ENCODE results near the gene PLXNA4. TPM values are rescaled to one million over a fixed set of nuclear protein-coding genes. Genes with fewer than 3 reads are reported as not detected.

PLXNA4 gene
- total and polyA plus RNA-seq, 2 experiments from 2014 or later: 7.3 to 33.3 TPM

DNA sequence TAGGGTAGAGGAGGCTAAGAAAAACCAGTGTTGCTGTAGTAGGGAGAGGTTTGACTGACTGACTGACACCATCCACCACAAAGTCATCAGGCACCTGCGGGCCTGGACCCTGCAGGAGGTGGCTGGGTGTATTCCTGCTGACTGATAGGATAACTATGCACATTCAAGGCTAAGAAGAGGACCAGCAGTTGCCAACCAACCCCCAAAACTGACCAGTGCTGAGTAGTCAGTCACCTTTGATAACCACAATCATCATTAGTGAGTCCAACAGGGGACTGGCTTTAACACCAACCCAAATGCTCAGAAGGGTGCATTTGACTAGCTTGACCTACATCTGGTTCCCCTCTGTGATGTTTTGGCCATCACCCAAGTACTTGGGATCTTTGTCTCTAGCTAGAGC, 30.5 kb downstream of the PLXNA4 start:
- DNase-seq (ENCODE audit: low read depth in 1 of 2, low spot score in 1 of 2): no peak

DNA sequence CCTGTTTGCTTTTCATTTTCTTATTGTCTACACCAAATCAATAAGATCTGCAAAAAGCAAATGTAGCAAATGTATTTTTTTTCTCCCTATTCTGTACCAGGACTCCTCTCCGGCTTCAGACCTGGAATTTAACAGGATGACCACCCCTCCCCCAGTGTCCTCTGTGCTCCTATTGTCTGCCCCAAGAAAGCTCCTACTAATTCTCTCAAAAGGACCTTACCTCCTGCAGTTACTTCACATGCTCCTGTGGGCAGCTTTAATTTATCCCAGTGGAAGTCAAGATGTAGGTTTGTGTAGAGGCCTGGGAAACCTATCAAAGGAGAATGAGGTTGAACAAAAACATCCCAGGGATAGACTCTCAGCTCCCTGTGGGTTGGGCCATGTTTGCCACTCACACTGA, 31.3 kb downstream of the PLXNA4 start:
- Histone ChIP-seq H3K4me3 (no peak overlapping the region), H3K27ac (no peak overlapping the region), H3K9me3 (ENCODE audit: low read depth) (no peaks in the 10 kb centered on the region), H3K4me1 (ENCODE audit: low read depth) (no peaks in the 10 kb centered on the region), H3K36me3 (no peaks in the 10 kb centered on the region), H3K27me3 (no peaks in the 10 kb centered on the region)
- no peak for DNase-seq (ENCODE audit: low read depth in 1 of 2, low spot score in 1 of 2)
- TF ChIP-seq CTCF (IDR thresholded peaks at IDR 0.05; ENCODE audit: low read depth, low read length): no peak

More for the DNA sequence above, 30.5 kb downstream of the PLXNA4 start:
- H3K36me3 ChIP-seq: no peaks in the 10 kb centered on the region
- H3K27me3 ChIP-seq: no peaks in the 10 kb centered on the region
- H3K4me1 ChIP-seq (ENCODE audit: low read depth): no peaks in the 10 kb centered on the region
- H3K9me3 ChIP-seq (ENCODE audit: low read depth): no peaks in the 10 kb centered on the region
- H3K4me3 ChIP-seq: no peak overlapping the region
- H3K27ac ChIP-seq: no peak overlapping the region
- TF ChIP-seq CTCF (IDR thresholded peaks at IDR 0.05; ENCODE audit: low read depth, low read length): no peak

DNA sequence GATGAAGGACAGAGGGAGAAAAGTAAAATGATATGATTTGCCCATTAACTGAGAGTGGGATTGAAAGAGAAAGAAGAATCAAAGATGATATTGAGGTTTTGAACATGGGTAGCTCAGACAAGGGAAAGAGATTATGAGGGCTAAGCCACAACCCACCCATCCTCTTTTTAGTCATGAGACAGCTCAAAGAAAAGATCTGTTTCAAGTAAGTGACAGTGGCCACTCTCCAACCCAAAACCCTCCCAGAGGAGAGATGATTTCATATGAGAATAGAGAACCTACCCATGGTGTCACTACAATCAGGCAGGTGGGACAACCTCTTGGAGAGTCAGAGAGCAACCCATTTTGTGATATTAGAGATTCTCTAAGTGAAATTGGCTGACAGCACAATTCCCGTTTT, 32.2 kb downstream of the PLXNA4 start:
- H3K4me1 ChIP-seq (ENCODE audit: low read depth): no peaks in the 10 kb centered on the region

DNA sequence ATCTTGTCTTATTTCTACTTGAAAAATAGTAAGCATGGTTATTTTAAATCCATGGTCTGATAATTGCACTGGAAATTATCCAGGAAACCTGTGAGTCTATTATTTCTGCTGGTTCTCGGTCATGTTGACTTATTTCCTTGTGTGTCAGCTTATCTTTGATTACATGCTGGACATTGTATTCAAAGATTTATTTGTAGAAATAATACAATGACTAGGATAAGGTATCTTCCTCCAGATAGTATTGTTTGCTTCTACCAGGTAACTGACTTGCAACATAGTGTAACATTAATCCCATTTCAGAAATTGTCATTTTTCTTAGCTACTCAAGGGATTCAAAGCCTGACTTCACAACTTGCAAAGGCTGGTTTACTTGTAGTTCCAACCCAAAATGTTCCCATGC, 33.4 kb downstream of the PLXNA4 start:
- H3K27me3 ChIP-seq: no peaks in the 10 kb centered on the region
- no peaks in the 10 kb centered on the region for H3K36me3 ChIP-seq
- no peak for DNase-seq (ENCODE audit: low read depth in 1 of 2, low spot score in 1 of 2)
- TF ChIP-seq CTCF (IDR thresholded peaks at IDR 0.05; ENCODE audit: low read depth, low read length): no peak
- H3K9me3 ChIP-seq (ENCODE audit: low read depth): no peaks in the 10 kb centered on the region
- no peak overlapping the region for H3K27ac ChIP-seq
- H3K4me1 ChIP-seq (ENCODE audit: low read depth): peaks cover 1% of the 10 kb centered on the region
- H3K4me3 ChIP-seq: no peak overlapping the region

More for the DNA sequence above, 32.2 kb downstream of the PLXNA4 start:
- DNase-seq (ENCODE audit: low read depth in 1 of 2, low spot score in 1 of 2): no peak
- no peak overlapping the region for H3K4me3 ChIP-seq
- no peaks in the 10 kb centered on the region for H3K36me3 ChIP-seq
- no peak for TF ChIP-seq CTCF (IDR thresholded peaks at IDR 0.05; ENCODE audit: low read depth, low read length)
- no peak overlapping the region for H3K27ac ChIP-seq
- H3K9me3 ChIP-seq (ENCODE audit: low read depth): no peaks in the 10 kb centered on the region
- H3K27me3 ChIP-seq: no peaks in the 10 kb centered on the region

GRCh38 chr7:132541656-132542055, 34.6 kb downstream of the PLXNA4 start:
- no peaks in the 10 kb centered on the region for H3K9me3 ChIP-seq (ENCODE audit: low read depth)
- no peaks in the 10 kb centered on the region for H3K36me3 ChIP-seq
- H3K4me1 ChIP-seq (ENCODE audit: low read depth): peaks cover 11% of the 10 kb centered on the region
- H3K27ac ChIP-seq: no peak overlapping the region
- TF ChIP-seq CTCF (IDR thresholded peaks at IDR 0.05; ENCODE audit: low read depth, low read length): no peak
- no peak for DNase-seq (ENCODE audit: low read depth in 1 of 2, low spot score in 1 of 2)
- no peak overlapping the region for H3K4me3 ChIP-seq
- no peaks in the 10 kb centered on the region for H3K27me3 ChIP-seq
